Measurements from ENCODE around the gene OCA2. TPM values are rescaled to one million over a fixed set of nuclear protein-coding genes. Genes with fewer than 3 reads are reported as not detected.
"Not testable (repeated sequence)": the region's sequence is repeated elsewhere in the genome, so short reads cannot be mapped to it uniquely, and the experiment has no call there.

Gene OCA2
- total RNA-seq, 1 experiment from 2014 or later = 0.09 TPM

DNA sequence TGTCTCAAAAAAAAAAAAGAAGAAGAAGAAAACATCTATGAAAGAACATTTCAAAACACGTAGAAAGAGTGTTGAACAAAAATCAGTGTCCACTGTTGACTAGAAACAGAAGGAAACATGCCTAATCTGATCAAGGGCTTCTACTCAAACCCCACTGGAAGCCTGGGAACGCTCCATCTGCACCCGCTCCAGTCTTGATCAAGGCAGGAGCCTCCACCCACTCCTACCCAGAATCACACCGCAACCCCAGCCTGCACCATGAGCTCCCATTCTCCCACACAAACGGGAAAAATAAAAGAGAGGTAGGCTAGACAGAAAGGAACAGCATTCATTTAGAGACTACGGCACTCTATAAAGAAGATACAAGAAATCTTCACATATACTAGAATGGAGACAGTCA lies 40.9 kb upstream of the OCA2 start:
- TF ChIP-seq, protein P1, sequence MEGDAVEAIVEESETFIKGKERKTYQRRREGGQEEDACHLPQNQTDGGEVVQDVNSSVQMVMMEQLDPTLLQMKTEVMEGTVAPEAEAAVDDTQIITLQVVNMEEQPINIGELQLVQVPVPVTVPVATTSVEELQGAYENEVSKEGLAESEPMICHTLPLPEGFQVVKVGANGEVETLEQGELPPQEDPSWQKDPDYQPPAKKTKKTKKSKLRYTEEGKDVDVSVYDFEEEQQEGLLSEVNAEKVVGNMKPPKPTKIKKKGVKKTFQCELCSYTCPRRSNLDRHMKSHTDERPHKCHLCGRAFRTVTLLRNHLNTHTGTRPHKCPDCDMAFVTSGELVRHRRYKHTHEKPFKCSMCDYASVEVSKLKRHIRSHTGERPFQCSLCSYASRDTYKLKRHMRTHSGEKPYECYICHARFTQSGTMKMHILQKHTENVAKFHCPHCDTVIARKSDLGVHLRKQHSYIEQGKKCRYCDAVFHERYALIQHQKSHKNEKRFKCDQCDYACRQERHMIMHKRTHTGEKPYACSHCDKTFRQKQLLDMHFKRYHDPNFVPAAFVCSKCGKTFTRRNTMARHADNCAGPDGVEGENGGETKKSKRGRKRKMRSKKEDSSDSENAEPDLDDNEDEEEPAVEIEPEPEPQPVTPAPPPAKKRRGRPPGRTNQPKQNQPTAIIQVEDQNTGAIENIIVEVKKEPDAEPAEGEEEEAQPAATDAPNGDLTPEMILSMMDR (conservative IDR thresholded peaks at IDR 0.05; ENCODE audit: low read depth, low read length) = no peak
- no peak for TF ChIP-seq EZH2 (IDR thresholded peaks at IDR 0.05; ENCODE audit: borderline replicate concordance, low read depth, low read length, poor library complexity, severe bottlenecking)
- Histone ChIP-seq H3K36me3 (ENCODE audit: insufficient read depth, low read length, poor library complexity, severe bottlenecking) (peaks cover 20% of the 10 kb centered on the region), H3K4me1 (ENCODE audit: insufficient read depth, low read length, poor library complexity, severe bottlenecking) (no peaks in the 10 kb centered on the region), H3K9me3 (ENCODE audit: low read depth, low read length, poor library complexity, severe bottlenecking) (no peaks in the 10 kb centered on the region), H3K4me3 (ENCODE audit: low read depth, low read length, poor library complexity, severe bottlenecking) (no peak overlapping the region), H3K27ac (ENCODE audit: low read depth, low read length, poor library complexity, severe bottlenecking) (no peak overlapping the region), H3K27me3 (replicated peaks; ENCODE audit: insufficient read depth, low read depth, low read length, poor library complexity) (no peaks in the 10 kb centered on the region)
- no TSS peak for BruUV-seq (replicated peaks)
- ChIA-PET CTCF (interaction anchor here (0.6 kb wide), 1 partner anchor 835 kb away, joined by 4 read pairs; no protein-coding TSS in a partner anchor), POLR2A (ENCODE audit: low non-redundant PET) (no interaction called here)
- DNase-seq (ENCODE audit: low spot score) = no peak
- intact Hi-C loops (cut with micrococcal nuclease; ENCODE audit: unreplicated experiment) = no loop called here

DNA sequence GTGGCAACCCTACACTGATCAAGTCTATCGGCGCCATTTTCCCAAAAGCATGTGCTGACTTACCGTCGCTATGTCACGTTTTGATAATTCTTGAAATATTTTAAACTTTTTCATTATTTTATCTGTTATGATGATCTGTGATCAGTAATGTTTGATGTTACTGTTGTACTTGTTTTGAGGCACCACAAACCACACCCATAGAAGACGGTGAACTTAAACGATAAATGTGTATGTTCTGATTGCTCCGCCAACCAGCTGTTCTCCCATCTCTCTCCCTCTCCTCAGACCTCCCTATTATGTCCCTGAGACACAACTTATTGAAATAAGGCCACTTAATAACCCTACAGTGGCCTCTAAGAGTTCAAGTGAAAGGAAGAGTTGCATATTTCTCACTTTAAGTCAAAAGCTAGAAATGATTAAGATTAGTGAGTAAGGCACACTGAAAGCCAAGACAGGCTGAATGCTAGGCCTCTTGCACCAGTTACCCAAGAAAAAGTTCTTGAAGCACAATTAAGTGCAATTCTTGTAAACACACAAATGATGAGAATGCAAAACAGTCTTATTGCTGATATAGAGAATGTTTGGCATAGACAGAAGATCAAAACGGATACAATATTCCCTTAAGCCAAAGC lies 38.4 kb upstream of the OCA2 start:
- DNase-seq (ENCODE audit: low spot score); BruUV-seq (replicated peaks); POLR2A ChIA-PET (ENCODE audit: low non-redundant PET); H3K4me3 ChIP-seq (ENCODE audit: low read depth, low read length, poor library complexity, severe bottlenecking); CTCF ChIA-PET; H3K27me3 ChIP-seq (replicated peaks; ENCODE audit: insufficient read depth, low read depth, low read length, poor library complexity); H3K4me1 ChIP-seq (ENCODE audit: insufficient read depth, low read length, poor library complexity, severe bottlenecking); H3K9me3 ChIP-seq (ENCODE audit: low read depth, low read length, poor library complexity, severe bottlenecking); intact Hi-C loops (cut with micrococcal nuclease; ENCODE audit: unreplicated experiment); H3K27ac ChIP-seq (ENCODE audit: low read depth, low read length, poor library complexity, severe bottlenecking): not testable (repeated sequence)
- peaks cover 12% of the 10 kb centered on the region for H3K36me3 ChIP-seq (ENCODE audit: insufficient read depth, low read length, poor library complexity, severe bottlenecking)

DNA sequence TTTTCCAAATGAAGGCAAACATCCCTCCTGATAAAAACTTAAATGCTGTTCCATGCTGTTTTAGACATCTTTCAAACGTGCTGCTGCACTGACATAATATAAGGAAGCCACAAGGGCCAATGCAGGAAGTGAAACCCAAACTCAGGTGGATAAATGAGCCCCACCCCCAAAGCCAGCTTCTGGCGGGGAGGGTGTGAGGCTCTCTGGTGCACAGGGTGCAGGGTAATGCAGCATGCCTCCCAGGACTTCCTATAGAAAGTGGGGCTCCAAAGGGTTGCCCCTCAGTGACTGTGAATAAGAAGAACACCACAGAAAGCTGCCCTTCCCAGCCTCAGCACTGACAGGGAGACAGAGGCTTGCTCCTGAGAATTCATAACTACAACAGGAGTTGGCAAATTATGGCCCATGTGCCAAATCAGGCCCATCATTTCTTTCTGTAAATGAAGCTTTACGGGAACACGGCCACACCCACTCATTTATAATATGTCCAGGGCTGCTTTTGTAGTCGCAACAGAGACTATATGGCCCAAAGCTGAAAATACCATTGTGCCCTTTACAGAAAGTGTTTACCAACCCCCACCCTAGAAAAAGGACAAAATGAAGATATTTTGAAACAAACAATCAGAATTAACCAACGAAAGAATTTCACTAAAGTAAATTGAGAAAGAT lies 37.3 kb upstream of the OCA2 start:
- POLR2A ChIA-PET (ENCODE audit: low non-redundant PET); H3K27ac ChIP-seq (ENCODE audit: low read depth, low read length, poor library complexity, severe bottlenecking); H3K4me3 ChIP-seq (ENCODE audit: low read depth, low read length, poor library complexity, severe bottlenecking); DNase-seq (ENCODE audit: low spot score); H3K9me3 ChIP-seq (ENCODE audit: low read depth, low read length, poor library complexity, severe bottlenecking); H3K4me1 ChIP-seq (ENCODE audit: insufficient read depth, low read length, poor library complexity, severe bottlenecking); CTCF ChIA-PET; H3K27me3 ChIP-seq (replicated peaks; ENCODE audit: insufficient read depth, low read depth, low read length, poor library complexity); intact Hi-C loops (cut with micrococcal nuclease; ENCODE audit: unreplicated experiment); BruUV-seq (replicated peaks): not testable (repeated sequence)
- peaks cover 19% of the 10 kb centered on the region for H3K36me3 ChIP-seq (ENCODE audit: insufficient read depth, low read length, poor library complexity, severe bottlenecking)

DNA sequence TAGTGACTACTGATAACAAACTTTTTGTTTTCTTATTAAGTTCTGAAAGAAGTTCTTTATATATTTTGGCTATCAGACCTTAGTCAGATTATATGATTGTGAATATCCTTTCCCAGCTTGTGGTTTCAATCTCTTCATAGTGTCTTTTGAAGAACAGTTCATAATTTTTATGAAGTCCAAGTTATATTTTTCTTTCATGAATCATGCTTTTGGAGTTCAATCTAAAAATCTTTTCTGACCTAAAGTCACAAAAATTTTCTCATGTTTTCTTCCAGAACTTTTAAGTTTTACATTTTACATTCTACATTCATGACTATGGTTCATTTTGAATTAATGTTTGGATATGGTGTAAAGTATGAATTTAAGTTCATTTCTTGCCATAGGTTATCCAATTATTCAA lies 34.2 kb upstream of the OCA2 start:
- no peak for DNase-seq (ENCODE audit: low spot score)
- no peak for TF ChIP-seq EZH2 (IDR thresholded peaks at IDR 0.05; ENCODE audit: borderline replicate concordance, low read depth, low read length, poor library complexity, severe bottlenecking)
- TF ChIP-seq, protein P1 (conservative IDR thresholded peaks at IDR 0.05; ENCODE audit: low read depth, low read length) = no peak
- intact Hi-C loops (cut with micrococcal nuclease; ENCODE audit: unreplicated experiment) = no loop called here
- Histone ChIP-seq H3K9me3 (ENCODE audit: low read depth, low read length, poor library complexity, severe bottlenecking) (no peaks in the 10 kb centered on the region), H3K36me3 (ENCODE audit: insufficient read depth, low read length, poor library complexity, severe bottlenecking) (peaks cover 13% of the 10 kb centered on the region), H3K27me3 (replicated peaks; ENCODE audit: insufficient read depth, low read depth, low read length, poor library complexity) (no peaks in the 10 kb centered on the region), H3K4me3 (ENCODE audit: low read depth, low read length, poor library complexity, severe bottlenecking) (no peak overlapping the region), H3K27ac (ENCODE audit: low read depth, low read length, poor library complexity, severe bottlenecking) (no peak overlapping the region), H3K4me1 (ENCODE audit: insufficient read depth, low read length, poor library complexity, severe bottlenecking) (no peaks in the 10 kb centered on the region)
- ChIA-PET CTCF (no interaction called here), POLR2A (ENCODE audit: low non-redundant PET) (no interaction called here)
- no TSS peak for BruUV-seq (replicated peaks)
